ENCODE data around the gene WDR17.

The WDR17 gene

DNA sequence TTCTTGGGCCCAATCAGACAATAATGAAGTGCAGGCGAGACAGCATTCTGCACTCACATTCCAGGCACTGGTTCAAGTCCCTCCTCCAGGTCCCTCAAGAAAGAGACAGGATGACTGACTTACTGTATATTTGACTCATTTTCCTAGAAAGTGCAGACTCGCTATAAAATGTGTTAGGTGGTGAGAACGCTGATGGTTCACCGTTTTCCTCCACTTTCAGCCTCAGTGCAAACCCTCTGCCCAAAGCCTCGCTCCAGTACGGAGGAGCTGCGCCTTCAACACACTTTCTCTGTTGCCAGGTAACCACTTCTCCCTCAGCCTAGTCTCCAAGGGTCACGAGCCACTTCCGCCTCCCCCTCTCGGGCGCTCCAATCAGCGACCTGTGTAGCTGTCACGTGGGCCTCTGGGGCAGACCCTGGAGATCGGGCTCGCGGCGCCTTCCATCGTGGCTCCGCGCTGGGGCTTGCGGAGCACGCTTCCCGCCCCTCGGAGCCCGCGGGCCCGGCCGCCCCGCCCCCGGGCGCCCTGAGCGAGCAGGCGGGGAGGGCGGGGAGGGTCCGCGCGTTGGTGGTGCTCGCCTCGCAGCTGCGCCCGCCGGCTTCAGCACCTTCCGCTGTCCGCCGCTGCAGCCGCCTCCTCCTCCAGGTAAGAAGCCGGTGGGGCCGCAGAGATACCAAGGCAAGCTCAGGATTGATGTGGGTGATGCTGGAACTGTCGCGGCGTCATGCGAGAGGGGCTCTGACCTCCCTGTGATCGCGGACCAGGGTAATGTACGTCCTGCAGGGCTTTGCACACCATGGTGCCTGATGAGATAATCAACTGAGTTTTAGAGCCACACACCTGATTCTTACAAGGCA lies at the start of gene WDR17:
TSS of gene WDR17 (plus strand) at position 407 of the 857 bp plus-strand sequence. CDS start 45,740 bp downstream, outside the sequence.
- Histone ChIP-seq H3K27ac (peak within 1 kb of the TSS; percentile 69), H3K4me3 (ENCODE audit: low read depth, low read length) (peak within 1 kb of the TSS; percentile 93), H3K36me3 (no peaks in the 10 kb centered on the region), H3K27me3 (ENCODE audit: insufficient read depth, low read depth, severe bottlenecking) (no peaks in the 10 kb centered on the region), H3K9me3 (ENCODE audit: severe bottlenecking) (no peaks in the 10 kb centered on the region)
- DNase-seq, result peak; percentile 99
- TF ChIP-seq CTCF (IDR thresholded peaks at IDR 0.05; ENCODE audit: low read depth, low read length), result 0 out of 2 replicates have a peak, but pooled peaks have one; percentile 5

DNA sequence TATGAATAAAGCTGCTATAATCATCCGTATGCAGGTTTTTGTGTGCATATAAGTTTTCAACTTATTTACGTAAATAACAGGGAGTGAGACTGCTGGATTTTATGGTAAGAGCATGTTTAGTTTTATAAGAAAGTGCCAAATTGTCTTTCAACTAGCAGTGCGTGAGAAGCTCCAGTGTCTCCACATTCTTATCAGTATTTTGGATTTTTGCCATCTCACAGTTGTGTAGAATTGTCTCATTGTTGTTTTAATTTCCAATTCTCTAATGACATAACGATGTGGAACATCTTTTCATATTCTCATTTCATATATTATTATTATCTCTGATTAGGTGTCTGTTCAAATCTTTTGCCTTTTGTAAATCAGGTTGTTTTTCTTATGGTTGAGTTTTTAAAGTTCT lies 49.0 kb upstream of the WDR17 start:
- Histone ChIP-seq H3K27me3 (ENCODE audit: insufficient read depth, low read depth, severe bottlenecking) (no peaks in the 10 kb centered on the region), H3K9me3 (ENCODE audit: severe bottlenecking) (no peaks in the 10 kb centered on the region), H3K27ac (no peak overlapping the region), H3K36me3 (no peaks in the 10 kb centered on the region), H3K4me3 (ENCODE audit: low read depth, low read length) (no peak overlapping the region)
- TF ChIP-seq CTCF (IDR thresholded peaks at IDR 0.05; ENCODE audit: low read depth, low read length), result no peak
- DNase-seq, result no peak

- TF ChIP-seq CTCF (IDR thresholded peaks at IDR 0.05; ENCODE audit: low read depth, low read length), result no peak
- no peak overlapping the region for H3K27ac ChIP-seq
- no peaks in the 10 kb centered on the region for H3K36me3 ChIP-seq
- H3K9me3 ChIP-seq (ENCODE audit: severe bottlenecking), result no peaks in the 10 kb centered on the region
- no peak overlapping the region for H3K4me3 ChIP-seq (ENCODE audit: low read depth, low read length)
- no peaks in the 10 kb centered on the region for H3K27me3 ChIP-seq (ENCODE audit: insufficient read depth, low read depth, severe bottlenecking)
- no peak for DNase-seq
Measured at GRCh38 chr4:176020481-176021085, 45.1 kb upstream of the WDR17 start.

GRCh38 chr4:176030391-176030790 lies 35.2 kb upstream of the WDR17 start:
- H3K4me3 ChIP-seq (ENCODE audit: low read depth, low read length), result no peak overlapping the region
- H3K9me3 ChIP-seq (ENCODE audit: severe bottlenecking), result no peaks in the 10 kb centered on the region
- DNase-seq, result no peak
- H3K27ac ChIP-seq, result no peak overlapping the region
- H3K36me3 ChIP-seq, result no peaks in the 10 kb centered on the region
- no peaks in the 10 kb centered on the region for H3K27me3 ChIP-seq (ENCODE audit: insufficient read depth, low read depth, severe bottlenecking)
- TF ChIP-seq CTCF (IDR thresholded peaks at IDR 0.05; ENCODE audit: low read depth, low read length), result no peak

GRCh38 chr4:176031922-176032321 lies 33.7 kb upstream of the WDR17 start:
- Histone ChIP-seq H3K36me3 (no peaks in the 10 kb centered on the region), H3K27ac (no peak overlapping the region), H3K4me3 (ENCODE audit: low read depth, low read length) (no peak overlapping the region), H3K9me3 (ENCODE audit: severe bottlenecking) (no peaks in the 10 kb centered on the region), H3K27me3 (ENCODE audit: insufficient read depth, low read depth, severe bottlenecking) (no peaks in the 10 kb centered on the region)
- DNase-seq, result no peak
- no peak for TF ChIP-seq CTCF (IDR thresholded peaks at IDR 0.05; ENCODE audit: low read depth, low read length)

Data from WERI-Rb-1 (cell line).